WTC11 (cell line): Measurements from ENCODE around the gene SHOX. TPM values are rescaled to one million over a fixed set of nuclear protein-coding genes. Genes with fewer than 3 reads are reported as not detected.

Experiments used
- ATAC-seq: fragments of 200-7000 bp; cut with Tn5 transposase; 2 replicates; pipeline ENCODE4 v1.10.0; 2021; ENCODE audit warnings: mild to moderate bottlenecking, moderate library complexity
- CTCF ChIA-PET: fragments of 300-600 bp; sonication (Branson Sonifier 250); formaldehyde crosslinking; loops from one replicate; lab custom pipeline; 2021; ENCODE audit warnings: antibody characterized with exemption; lab: Charles Lee
- POLR2A ChIA-PET: fragments of 350-600 bp; sonication (Branson Sonifier 250); formaldehyde crosslinking; loops from one replicate; lab custom pipeline; 2021; ENCODE audit warnings: antibody characterized with exemption; lab: Charles Lee
- DNase-seq: peaks from one replicate; pipeline ENCODE4 v3.0.0; 2021; ENCODE audit warnings: low spot score
- H3K27ac Mint-ChIP-seq: 2 replicates; pipeline ENCODE4 v1.8.0; 2021; ENCODE audit warnings: mixed read lengths
- H3K27me3 Mint-ChIP-seq: 2 replicates; pipeline ENCODE4 v1.8.0; 2021; ENCODE audit warnings: low read depth, mild to moderate bottlenecking, moderate library complexity, mixed read lengths
- H3K36me3 Mint-ChIP-seq: 2 replicates; pipeline ENCODE4 v1.8.0; 2021; ENCODE audit warnings: mixed read lengths
- H3K4me1 Mint-ChIP-seq: 2 replicates; pipeline ENCODE4 v1.8.0; 2022; ENCODE audit warnings: mixed read lengths
- H3K4me3 Mint-ChIP-seq: 2 replicates; pipeline ENCODE4 v1.8.0; 2021; ENCODE audit warnings: mild to moderate bottlenecking, moderate library complexity, mixed read lengths
- H3K9me3 Mint-ChIP-seq: 2 replicates; pipeline ENCODE4 v1.8.0; 2021; ENCODE audit warnings: mixed read lengths
- ATF1 ChIP-seq: sonication (generic); formaldehyde crosslinking; IDR thresholded peaks from 2 replicates; pipeline ENCODE4 v1.8.1; 2023; ENCODE audit warnings: mild to moderate bottlenecking, moderate library complexity, missing genetic modification reagents
- CREB1 ChIP-seq: sonication (generic); formaldehyde crosslinking; IDR thresholded peaks from 2 replicates; pipeline ENCODE4 v1.8.0; 2023; ENCODE audit warnings: mild to moderate bottlenecking, missing genetic modification reagents
- CREM ChIP-seq: sonication (generic); formaldehyde crosslinking; IDR thresholded peaks from 2 replicates; pipeline ENCODE4 v1.8.1; 2022; ENCODE audit warnings: mild to moderate bottlenecking, missing genetic modification reagents, moderate library complexity
- E2F1 ChIP-seq: sonication (generic); formaldehyde crosslinking; IDR thresholded peaks from 2 replicates; pipeline ENCODE4 v1.8.0; 2022; ENCODE audit warnings: mild to moderate bottlenecking, missing genetic modification reagents
- E2F4 ChIP-seq: sonication (generic); formaldehyde crosslinking; IDR thresholded peaks from 2 replicates; pipeline ENCODE4 v1.8.1; 2022; ENCODE audit warnings: low read depth, mild to moderate bottlenecking, moderate library complexity, missing genetic modification reagents, borderline replicate concordance
- FOXJ3 ChIP-seq: sonication (generic); formaldehyde crosslinking; IDR thresholded peaks from 2 replicates; pipeline ENCODE4 v1.9.0; 2021; ENCODE audit warnings: missing genetic modification reagents, mild to moderate bottlenecking, borderline replicate concordance
- FOXP4 ChIP-seq: sonication (generic); formaldehyde crosslinking; IDR thresholded peaks from 2 replicates; pipeline ENCODE4 v1.8.0; 2022; ENCODE audit warnings: mild to moderate bottlenecking, missing genetic modification reagents
- HMGA2 ChIP-seq: fragments of 250-450 bp; sonication (Bioruptor Pico); IDR thresholded peaks from 2 replicates; pipeline ENCODE4 v1.4.0; 2021; ENCODE audit warnings: mild to moderate bottlenecking, moderate library complexity
- IRF1 ChIP-seq: sonication (generic); formaldehyde crosslinking; IDR thresholded peaks from 2 replicates; pipeline ENCODE4 v1.8.0; 2023; ENCODE audit warnings: missing genetic modification reagents
- MAX ChIP-seq: sonication (generic); formaldehyde crosslinking; IDR thresholded peaks from 2 replicates; pipeline ENCODE4 v1.8.0; 2022; ENCODE audit warnings: mild to moderate bottlenecking, missing genetic modification reagents
- MLX ChIP-seq: sonication (generic); formaldehyde crosslinking; IDR thresholded peaks from 2 replicates; pipeline ENCODE4 v1.8.1; 2023; ENCODE audit warnings: mild to moderate bottlenecking, missing genetic modification reagents, moderate library complexity
- PREB ChIP-seq: sonication (generic); formaldehyde crosslinking; IDR thresholded peaks from 2 replicates; pipeline ENCODE4 v1.8.1; 2022; ENCODE audit warnings: mild to moderate bottlenecking, missing genetic modification reagents, moderate library complexity, borderline replicate concordance
- RELA ChIP-seq: sonication (generic); formaldehyde crosslinking; IDR thresholded peaks from 2 replicates; pipeline ENCODE4 v1.8.1; 2022; ENCODE audit warnings: missing genetic modification reagents, mild to moderate bottlenecking, borderline replicate concordance
- SOX15 ChIP-seq: fragments of 250-450 bp; sonication (Bioruptor Pico); IDR thresholded peaks from 2 replicates; pipeline ENCODE4 v1.9.0; 2021; ENCODE audit warnings: mild to moderate bottlenecking
- SP1 ChIP-seq: sonication (generic); formaldehyde crosslinking; conservative IDR thresholded peaks from 2 replicates; pipeline ENCODE4 v1.8.1; 2022; ENCODE audit warnings: missing genetic modification reagents
- TCF7 ChIP-seq: sonication (generic); formaldehyde crosslinking; IDR thresholded peaks from 2 replicates; pipeline ENCODE4 v1.8.0; 2022; ENCODE audit warnings: mild to moderate bottlenecking, low read depth, missing genetic modification reagents, moderate library complexity
- ZBTB43 ChIP-seq: sonication (generic); formaldehyde crosslinking; IDR thresholded peaks from 2 replicates; pipeline ENCODE4 v1.8.1; 2023; ENCODE audit warnings: mild to moderate bottlenecking, missing genetic modification reagents
- ZNF138 ChIP-seq: sonication (generic); formaldehyde crosslinking; conservative IDR thresholded peaks from 2 replicates; pipeline ENCODE4 v1.8.1; 2022; ENCODE audit warnings: mild to moderate bottlenecking, moderate library complexity, missing genetic modification reagents
- ZNF425 ChIP-seq: fragments of 250-450 bp; sonication (Bioruptor Pico); conservative IDR thresholded peaks from 2 replicates; pipeline ENCODE4 v1.9.0; 2021; ENCODE audit warnings: mild to moderate bottlenecking
- ZNF671 ChIP-seq: fragments of 250-450 bp; sonication (Bioruptor Pico); IDR thresholded peaks from 2 replicates; pipeline ENCODE4 v1.8.0; 2021; ENCODE audit warnings: mild to moderate bottlenecking
- total RNA-seq: library from RNA; stranded (reverse); gene quantifications from 3 replicates; pipeline ENCODE4 v1.2.3, GENCODE V29; 2021

SHOX gene
- total RNA-seq, 1 experiment from 2014 or later: 0.09 TPM

GRCh38 chrX:643911-644303 lies 13.3 kb downstream of the SHOX start (continued):
- TF ChIP-seq FOXP4 (CRISPR knock-in tag): no peak
- no peak for TF ChIP-seq CREM (CRISPR knock-in tag)
- TF ChIP-seq E2F4 (CRISPR knock-in tag): no peak
- TF ChIP-seq ZBTB43 (CRISPR knock-in tag): no peak
- TF ChIP-seq MLX (CRISPR knock-in tag): no peak

- H3K36me3 Mint-ChIP-seq: no peaks in the 10 kb centered on the region
- DNase-seq: peak; percentile 52
- peak; percentile 74 for ATAC-seq
- POLR2A ChIA-PET: no interaction called here
- TF ChIP-seq ZNF138 (CRISPR knock-in tag) (no peak), FOXJ3 (CRISPR knock-in tag) (no peak), RELA (CRISPR knock-in tag) (no peak), E2F1 (no peak), MAX (CRISPR knock-in tag) (peak; percentile 21; the same call in 1 of the 2 replicates), SP1 (CRISPR knock-in tag) (no peak), HMGA2 (no peak), SOX15 (CRISPR knock-in tag) (no peak), IRF1 (CRISPR knock-in tag) (0 out of 2 replicates have a peak, but pooled peaks have one; percentile 19)
- TF ChIP-seq, all 79 proteins: peak for 2
- Mint-ChIP-seq H3K9me3 (no peaks in the 10 kb centered on the region), H3K27ac (no peak overlapping the region), H3K27me3 (peaks cover 76% of the 10 kb centered on the region), H3K4me3 (peak overlapping the region; percentile 71), H3K4me1 (peaks cover 9% of the 10 kb centered on the region)
- CTCF ChIA-PET: no interaction called here
Measured at GRCh38 chrX:644304-645281, 14.0 kb downstream of the SHOX start.

GRCh38 chrX:646228-646495 lies 15.6 kb downstream of the SHOX start:
- Mint-ChIP-seq H3K27ac (no peak overlapping the region), H3K4me3 (peak overlapping the region; percentile 16; the same call in 1 of the 2 replicates), H3K27me3 (peaks cover 65% of the 10 kb centered on the region), H3K9me3 (no peaks in the 10 kb centered on the region), H3K36me3 (no peaks in the 10 kb centered on the region), H3K4me1 (peaks cover 11% of the 10 kb centered on the region; the same call in 1 of the 2 replicates)
- CTCF ChIA-PET: no interaction called here
- POLR2A ChIA-PET: no interaction called here
- no peak for ATAC-seq
- no peak for DNase-seq
- TF ChIP-seq ZNF671 (CRISPR knock-in tag) (no peak), ZNF138 (CRISPR knock-in tag) (no peak), CREB1 (CRISPR knock-in tag) (no peak), TCF7 (CRISPR knock-in tag) (no peak), ZNF425 (no peak), PREB (CRISPR knock-in tag) (no peak), ATF1 (no peak)
